HepG2 (cell line): ENCODE measurements around the gene STPG4. TPM values are rescaled to one million over a fixed set of nuclear protein-coding genes. Genes with fewer than 3 reads are reported as not detected.

ENCODE experiments used
- BHLHE40 ChIP-seq: IDR thresholded peaks from 2 replicates; pipeline ENCODE4 v1.6.1; 2011; ENCODE audit warnings: low read length, improper control_type of control experiment
- DBP ChIP-seq: sonication (generic); formaldehyde crosslinking; IDR thresholded peaks from 2 replicates; pipeline ENCODE4 v1.4.0; 2020; ENCODE audit warnings: missing genetic modification reagents; ENCODE audit errors: not compliant biosample characterization
- EP300 ChIP-seq, 3 experiments: sonication (generic) in 1 of 3; formaldehyde crosslinking in 1 of 3; IDR thresholded peaks; 2 replicates each; pipeline versions ENCODE4 v1.5.1 to v1.6.1; 2011 to 2020; ENCODE audit warnings: low read depth in 2 of 3, low read length in 2 of 3, borderline replicate concordance in 1 of 3, improper control_type of control experiment in 1 of 3, mild to moderate bottlenecking in 1 of 3, missing genetic modification reagents in 1 of 3, moderate library complexity in 1 of 3
- FOSL2 ChIP-seq: sonication (generic); formaldehyde crosslinking; IDR thresholded peaks from 2 replicates; pipeline ENCODE4 v1.4.0; 2020; ENCODE audit warnings: missing genetic modification reagents
- GABPB1 ChIP-seq: IDR thresholded peaks from 2 replicates; pipeline ENCODE4 v1.6.1; 2016; ENCODE audit warnings: mild to moderate bottlenecking, missing genetic modification reagents, moderate library complexity, missing compliant biosample characterization
- HNRNPL ChIP-seq: fragments of 200-400 bp; formaldehyde crosslinking; IDR thresholded peaks from 2 replicates; pipeline ENCODE4 v1.6.1; 2017; ENCODE audit warnings: mild to moderate bottlenecking, low read depth, low read length
- KAT8 ChIP-seq: IDR thresholded peaks from 2 replicates; pipeline ENCODE4 v1.6.1; 2016; ENCODE audit warnings: missing genetic modification reagents, missing compliant biosample characterization
- KLF13 ChIP-seq: sonication (generic); formaldehyde crosslinking; IDR thresholded peaks from 2 replicates; pipeline ENCODE4 v1.4.0; 2020; ENCODE audit warnings: mild to moderate bottlenecking, missing genetic modification reagents
- KLF15 ChIP-seq: sonication (generic); formaldehyde crosslinking; IDR thresholded peaks from 2 replicates; pipeline ENCODE4 v1.8.1; 2023; ENCODE audit warnings: borderline replicate concordance, mild to moderate bottlenecking, inconsistent platforms, missing genetic modification reagents, mixed read lengths
- MTF2 ChIP-seq: sonication (generic); formaldehyde crosslinking; IDR thresholded peaks from 2 replicates; pipeline ENCODE4 v1.5.0; 2020; ENCODE audit warnings: missing genetic modification reagents, borderline replicate concordance
- NCOA2 ChIP-seq: sonication (generic); formaldehyde crosslinking; IDR thresholded peaks from 2 replicates; pipeline ENCODE4 v1.8.0; 2022; ENCODE audit warnings: inconsistent platforms
- RBM39 ChIP-seq: fragments of 200-400 bp; formaldehyde crosslinking; IDR thresholded peaks from one replicate; pipeline ENCODE4 v1.6.1; 2018; ENCODE audit warnings: antibody characterized with exemption, mild to moderate bottlenecking, low read depth, low read length; ENCODE audit not compliant: poor library complexity, severe bottlenecking
- RCOR2 ChIP-seq: IDR thresholded peaks from 2 replicates; pipeline ENCODE4 v1.6.1; 2016; ENCODE audit warnings: missing biosample characterization, missing genetic modification reagents
- RFX5 ChIP-seq: IDR thresholded peaks from 2 replicates; pipeline ENCODE4 v1.6.1; 2011; ENCODE audit warnings: low read depth, low read length, improper control_type of control experiment
- SRF ChIP-seq: IDR thresholded peaks from 2 replicates; pipeline ENCODE4 v1.6.1; 2011; ENCODE audit warnings: mild to moderate bottlenecking, low read depth, low read length, moderate library complexity
- TBX3 ChIP-seq: fragments of 450-650 bp; IDR thresholded peaks from 2 replicates; pipeline ENCODE4 v1.6.1; 2017; ENCODE audit warnings: antibody characterized with exemption, mild to moderate bottlenecking, inconsistent platforms, borderline replicate concordance
- XBP1 ChIP-seq: sonication (generic); formaldehyde crosslinking; IDR thresholded peaks from 2 replicates; pipeline ENCODE4 v1.5.0; 2020; ENCODE audit warnings: missing genetic modification reagents
- ZNF138 ChIP-seq: sonication (generic); formaldehyde crosslinking; IDR thresholded peaks from 2 replicates; pipeline ENCODE4 v1.5.0; 2020; ENCODE audit warnings: mild to moderate bottlenecking, low read depth, missing genetic modification reagents
- ZNF484 ChIP-seq: sonication (generic); formaldehyde crosslinking; IDR thresholded peaks from 2 replicates; pipeline ENCODE4 v1.5.1; 2020; ENCODE audit warnings: mild to moderate bottlenecking, low read depth, missing genetic modification reagents, borderline replicate concordance
- ZNF550 ChIP-seq: sonication (generic); formaldehyde crosslinking; IDR thresholded peaks from 2 replicates; pipeline ENCODE4 v1.4.0; 2020; ENCODE audit warnings: mild to moderate bottlenecking, missing genetic modification reagents, borderline replicate concordance
- ZNF558 ChIP-seq: sonication (generic); formaldehyde crosslinking; IDR thresholded peaks from 2 replicates; pipeline ENCODE4 v1.9.0; 2022; ENCODE audit warnings: mild to moderate bottlenecking, missing genetic modification reagents, borderline replicate concordance
- ZNF780A ChIP-seq: sonication (generic); formaldehyde crosslinking; IDR thresholded peaks from 2 replicates; pipeline ENCODE4 v1.8.0; 2022; ENCODE audit warnings: mild to moderate bottlenecking, missing genetic modification reagents, moderate library complexity
- polyA plus RNA-seq, 8 experiments: library from polyadenylated mRNA; depleted of rRNA in 3 of 8; stranded (reverse) in 7 of 8; unstranded in 1 of 8; fragments of >200 nt; fragmentation: Illumina TruSeq in 4 of 8; extraction: Trizol in 4 of 8; gene quantifications; 2 replicates each; pipeline versions ENCODE4 v1.2.1 to v1.2.3, GENCODE V29; 2011 to 2016; ENCODE audit warnings: low read depth in 4 of 8, missing spikeins in 1 of 8, mixed read lengths in 1 of 8; ENCODE audit not compliant: insufficient read depth in 1 of 8
- total RNA-seq, 5 experiments: library from RNA; depleted of rRNA; stranded (reverse); fragments of >200 nt; fragmentation: Illumina TruSeq; extraction: Trizol; gene quantifications; 2 replicates each; pipeline ENCODE4 v1.2.3, GENCODE V29; 2016; ENCODE audit warnings: low read depth in 1 of 5
- TF ChIP-seq, protein P1 (sequence below): IDR thresholded peaks from 2 replicates; pipeline ENCODE4 v1.6.1; 2018; ENCODE audit warnings: missing genetic modification reagents
- TF ChIP-seq, protein P2 (sequence below): sonication (generic); formaldehyde crosslinking; IDR thresholded peaks from 2 replicates; pipeline ENCODE4 v1.4.0; 2020; ENCODE audit warnings: missing genetic modification reagents, borderline replicate concordance
- TF ChIP-seq, protein P3 (sequence below): sonication (generic); formaldehyde crosslinking; IDR thresholded peaks from 2 replicates; pipeline ENCODE4 v1.9.0; 2022; ENCODE audit warnings: missing genetic modification reagents, mild to moderate bottlenecking, borderline replicate concordance

STPG4 gene
- total and polyA plus RNA-seq, 2 of the 13 experiments (the other 11 are each of a cell fraction or from before 2014, with no cell fraction given) = 0.11 to 0.15 TPM

- TF ChIP-seq RBM39 (no peak), KLF13 (CRISPR knock-in tag) (no peak), GABPB1 (no peak), ZNF484 (no peak), HNRNPL (no peak), NCOA2 (peak; percentile 66), RCOR2 (CRISPR knock-in tag) (peak; percentile 24; the same call in 1 of the 2 replicates), ZNF558 (CRISPR knock-in tag) (peak; percentile 41; the same call in 1 of the 2 replicates), DBP (no peak), MTF2 (CRISPR knock-in tag) (no peak), BHLHE40 (no peak), KAT8 (CRISPR knock-in tag) (no peak), ZNF550 (no peak), KLF15 (CRISPR knock-in tag) (no peak), ZNF780A (CRISPR knock-in tag) (no peak), SRF (no peak), TBX3 (no peak), ZNF138 (no peak), FOSL2 (CRISPR knock-in tag) (peak; percentile 7), EP300 (IDR thresholded peaks at IDR 0.05; ENCODE audit: low read depth in 2 of 2, low read length in 2 of 2) (peak in 1 of 2 experiments; percentile 54; a peak in 1 of 4 replicates), EP300 (CRISPR knock-in tag; IDR thresholded peaks at IDR 0.05; ENCODE audit: borderline replicate concordance) (no peak), XBP1 (CRISPR knock-in tag) (no peak), RFX5 (no peak)
- TF ChIP-seq, protein P1, sequence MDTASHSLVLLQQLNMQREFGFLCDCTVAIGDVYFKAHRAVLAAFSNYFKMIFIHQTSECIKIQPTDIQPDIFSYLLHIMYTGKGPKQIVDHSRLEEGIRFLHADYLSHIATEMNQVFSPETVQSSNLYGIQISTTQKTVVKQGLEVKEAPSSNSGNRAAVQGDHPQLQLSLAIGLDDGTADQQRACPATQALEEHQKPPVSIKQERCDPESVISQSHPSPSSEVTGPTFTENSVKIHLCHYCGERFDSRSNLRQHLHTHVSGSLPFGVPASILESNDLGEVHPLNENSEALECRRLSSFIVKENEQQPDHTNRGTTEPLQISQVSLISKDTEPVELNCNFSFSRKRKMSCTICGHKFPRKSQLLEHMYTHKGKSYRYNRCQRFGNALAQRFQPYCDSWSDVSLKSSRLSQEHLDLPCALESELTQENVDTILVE (CRISPR knock-in tag) = 0 out of 2 replicates have a peak, but pooled peaks have one; percentile 32
- TF ChIP-seq, protein P2, sequence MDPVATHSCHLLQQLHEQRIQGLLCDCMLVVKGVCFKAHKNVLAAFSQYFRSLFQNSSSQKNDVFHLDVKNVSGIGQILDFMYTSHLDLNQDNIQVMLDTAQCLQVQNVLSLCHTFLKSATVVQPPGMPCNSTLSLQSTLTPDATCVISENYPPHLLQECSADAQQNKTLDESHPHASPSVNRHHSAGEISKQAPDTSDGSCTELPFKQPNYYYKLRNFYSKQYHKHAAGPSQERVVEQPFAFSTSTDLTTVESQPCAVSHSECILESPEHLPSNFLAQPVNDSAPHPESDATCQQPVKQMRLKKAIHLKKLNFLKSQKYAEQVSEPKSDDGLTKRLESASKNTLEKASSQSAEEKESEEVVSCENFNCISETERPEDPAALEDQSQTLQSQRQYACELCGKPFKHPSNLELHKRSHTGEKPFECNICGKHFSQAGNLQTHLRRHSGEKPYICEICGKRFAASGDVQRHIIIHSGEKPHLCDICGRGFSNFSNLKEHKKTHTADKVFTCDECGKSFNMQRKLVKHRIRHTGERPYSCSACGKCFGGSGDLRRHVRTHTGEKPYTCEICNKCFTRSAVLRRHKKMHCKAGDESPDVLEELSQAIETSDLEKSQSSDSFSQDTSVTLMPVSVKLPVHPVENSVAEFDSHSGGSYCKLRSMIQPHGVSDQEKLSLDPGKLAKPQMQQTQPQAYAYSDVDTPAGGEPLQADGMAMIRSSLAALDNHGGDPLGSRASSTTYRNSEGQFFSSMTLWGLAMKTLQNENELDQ = no peak
- TF ChIP-seq, protein P3, sequence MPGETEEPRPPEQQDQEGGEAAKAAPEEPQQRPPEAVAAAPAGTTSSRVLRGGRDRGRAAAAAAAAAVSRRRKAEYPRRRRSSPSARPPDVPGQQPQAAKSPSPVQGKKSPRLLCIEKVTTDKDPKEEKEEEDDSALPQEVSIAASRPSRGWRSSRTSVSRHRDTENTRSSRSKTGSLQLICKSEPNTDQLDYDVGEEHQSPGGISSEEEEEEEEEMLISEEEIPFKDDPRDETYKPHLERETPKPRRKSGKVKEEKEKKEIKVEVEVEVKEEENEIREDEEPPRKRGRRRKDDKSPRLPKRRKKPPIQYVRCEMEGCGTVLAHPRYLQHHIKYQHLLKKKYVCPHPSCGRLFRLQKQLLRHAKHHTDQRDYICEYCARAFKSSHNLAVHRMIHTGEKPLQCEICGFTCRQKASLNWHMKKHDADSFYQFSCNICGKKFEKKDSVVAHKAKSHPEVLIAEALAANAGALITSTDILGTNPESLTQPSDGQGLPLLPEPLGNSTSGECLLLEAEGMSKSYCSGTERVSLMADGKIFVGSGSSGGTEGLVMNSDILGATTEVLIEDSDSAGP (CRISPR knock-in tag) = no peak
These were observed 85.4 kb downstream of the STPG4 start (continued) for GRCh38 chr2:47069628-47070154.
